Upper lobe of left lung (tissue), 6 donors: ENCODE measurements around the gene PLG. TPM values are rescaled to one million over a fixed set of nuclear protein-coding genes. Genes with fewer than 3 reads are reported as not detected.
"Not testable (repeated sequence)": the region's sequence is repeated elsewhere in the genome, so short reads cannot be mapped to it uniquely, and the experiment has no call there.

Experiments
- ATAC-seq, 2 donors: fragments of 200-7000 bp; cut with Tn5 transposase; one replicate each; pipeline ENCODE4 v1.9.1; 2022; ENCODE audit warnings: mild to moderate bottlenecking in 2 of 2, moderate library complexity in 2 of 2; ENCODE audit not compliant: low FRiP score in 2 of 2
- DNase-seq, 2 donors: peaks; one replicate each; pipeline ENCODE4 v3.0.0-alpha.2; 2019 to 2020
- H3K27ac ChIP-seq, 4 donors: fragments of 200-600 bp; sonication (generic); one replicate each; pipeline ENCODE4 v1.5.1; 2016 to 2019
- H3K27me3 ChIP-seq, 4 donors: fragments of 200-600 bp; sonication (generic); one replicate each; pipeline ENCODE4 v1.5.1; 2017 to 2019
- H3K36me3 ChIP-seq, 4 donors: fragments of 200-600 bp; sonication (generic); one replicate each; pipeline ENCODE4 v1.5.1; 2016 to 2019
- H3K4me1 ChIP-seq, 4 donors: fragments of 200-600 bp; sonication (generic); one replicate each; pipeline ENCODE4 v1.5.1; 2018 to 2019
- H3K4me3 ChIP-seq, 4 donors: fragments of 200-600 bp; sonication (generic); one replicate each; pipeline ENCODE4 v1.5.1; 2017 to 2019; ENCODE audit warnings: mild to moderate bottlenecking in 2 of 4, moderate library complexity in 1 of 4
- H3K9me3 ChIP-seq, 4 donors: fragments of 200-600 bp; sonication (generic); one replicate each; pipeline ENCODE4 v1.5.1; 2018 to 2019
- CTCF ChIP-seq, 6 experiments: fragments of 450-650 bp in 4 of 6; fragments of 200-600 bp in 2 of 6; sonication (generic) in 2 of 6; IDR thresholded peaks; one replicate each; pipeline ENCODE4 v1.5.1; 2016 to 2019; ENCODE audit warnings: antibody characterized with exemption in 6 of 6
- EP300 ChIP-seq, 4 donors: sonication (generic); formaldehyde crosslinking; IDR thresholded peaks; one replicate each; pipeline ENCODE4 v1.5.1; 2017; ENCODE audit warnings: antibody characterized with exemption in 4 of 4, control low read depth in 2 of 4
- POLR2A ChIP-seq, 4 donors: fragments of 450-650 bp; IDR thresholded peaks; one replicate each; pipeline ENCODE4 v1.5.1; 2016 to 2017; ENCODE audit warnings: antibody characterized with exemption in 4 of 4, mild to moderate bottlenecking in 2 of 4
- POLR2AphosphoS5 ChIP-seq, 2 donors: sonication (generic); formaldehyde crosslinking; IDR thresholded peaks; one replicate each; pipeline ENCODE4 v1.5.1; 2017; ENCODE audit warnings: antibody characterized with exemption in 2 of 2
- WGBS, 2 donors: methylation state at CpG; one replicate each; pipeline ENCODE4 v1.1.5; 2017 to 2018; 5-methylcytosine and 5-hydroxymethylcytosine counted together
- total RNA-seq, 6 donors: library from RNA; depleted of rRNA in 4 of 6; stranded (reverse); fragments of >200 nt in 4 of 6; gene quantifications; one replicate each; pipeline versions ENCODE4 v1.1.0 to v1.2.1, GENCODE V29; 2016 to 2021
- donor health status: DM: no; HTN: no; CAD: no; lungs with moderate emphysema.
- donor health status: DM: no; HTN: yes; CAD: no; lungs with severe emphysema.

Gene PLG
- total RNA-seq, 6 donors from 2014 or later: 0.71 to 0.89 TPM; not detected in 4

GRCh38 chr6:160679402-160679769 lies 22.7 kb upstream of the PLG start:
- no peak overlapping the region for H3K27ac ChIP-seq
- 11 to 12% methylated on average over 13 to 14 of the region's 14 CpGs for WGBS, 2 donors
- peak overlapping the region in 3 of 4 donors; percentile 6 to 30 (median 20) for H3K4me3 ChIP-seq
- H3K4me1 ChIP-seq: no peaks in the 10 kb centered on the region
- DNase-seq: no peak
- H3K9me3 ChIP-seq: no peaks in the 10 kb centered on the region
- peak in 1 of 2 donors; percentile 39 for ATAC-seq
- H3K27me3 ChIP-seq: peaks cover 0 to 6% (median 0%) of the 10 kb centered on the region in 4 donors
- no peaks in the 10 kb centered on the region for H3K36me3 ChIP-seq
- TF ChIP-seq POLR2AphosphoS5 (IDR thresholded peaks at IDR 0.05): no peak
- TF ChIP-seq POLR2A (IDR thresholded peaks at IDR 0.05): no peak
- no peak for TF ChIP-seq EP300 (IDR thresholded peaks at IDR 0.05)
- TF ChIP-seq CTCF (IDR thresholded peaks at IDR 0.05): no peak

- not testable (repeated sequence) for H3K4me1 ChIP-seq, H3K27ac ChIP-seq, H3K9me3 ChIP-seq, H3K4me3 ChIP-seq, H3K36me3 ChIP-seq, H3K27me3 ChIP-seq, ATAC-seq
- WGBS, 2 donors: 88 to 95% methylated on average over 24 to 26 of the region's 32 CpGs
- peak in 1 of 2 donors; percentile 40 for DNase-seq
Observed at GRCh38 chr6:160685101-160685761, 16.8 kb upstream of the PLG start.

- no peaks in the 10 kb centered on the region for H3K9me3 ChIP-seq
- ATAC-seq (no peak), DNase-seq (no peak)
- H3K27ac ChIP-seq: no peak overlapping the region
- TF ChIP-seq POLR2A (IDR thresholded peaks at IDR 0.05): no peak
- no peak for TF ChIP-seq CTCF (IDR thresholded peaks at IDR 0.05)
- TF ChIP-seq EP300 (IDR thresholded peaks at IDR 0.05): no peak
- TF ChIP-seq POLR2AphosphoS5 (IDR thresholded peaks at IDR 0.05): no peak
- H3K4me1 ChIP-seq: no peaks in the 10 kb centered on the region
- H3K27me3 ChIP-seq: no peaks in the 10 kb centered on the region
- WGBS, 2 donors: 76 to 92% methylated on average over 5 of the region's 5 CpGs
- H3K4me3 ChIP-seq: no peak overlapping the region
- no peaks in the 10 kb centered on the region for H3K36me3 ChIP-seq
Observed at GRCh38 chr6:160685762-160686450, 16.1 kb upstream of the PLG start.

GRCh38 chr6:160690458-160690857 lies 11.6 kb upstream of the PLG start:
- H3K27ac ChIP-seq: no peak overlapping the region
- TF ChIP-seq CTCF (IDR thresholded peaks at IDR 0.05): no peak
- TF ChIP-seq POLR2AphosphoS5 (IDR thresholded peaks at IDR 0.05): no peak
- TF ChIP-seq POLR2A (IDR thresholded peaks at IDR 0.05): no peak
- no peak for TF ChIP-seq EP300 (IDR thresholded peaks at IDR 0.05)
- WGBS, 2 donors: 67 to 88% methylated on average over 2 to 9 of the region's 9 CpGs

GRCh38 chr6:160691617-160692016 lies 10.4 kb upstream of the PLG start:
- Histone ChIP-seq H3K4me1 (no peaks in the 10 kb centered on the region), H3K9me3 (no peaks in the 10 kb centered on the region), H3K36me3 (no peaks in the 10 kb centered on the region), H3K27me3 (no peaks in the 10 kb centered on the region), H3K4me3 (no peak overlapping the region), H3K27ac (no peak overlapping the region)
- 69 to 90% methylated on average over 5 of the region's 5 CpGs for WGBS, 2 donors
- ATAC-seq: no peak
- no peak for DNase-seq
- TF ChIP-seq CTCF (IDR thresholded peaks at IDR 0.05) (no peak), POLR2AphosphoS5 (IDR thresholded peaks at IDR 0.05) (no peak), EP300 (IDR thresholded peaks at IDR 0.05) (no peak), POLR2A (IDR thresholded peaks at IDR 0.05) (no peak)

More at GRCh38 chr6:160690458-160690857, 11.6 kb upstream of the PLG start:
- ATAC-seq: no peak
- H3K4me1 ChIP-seq: no peaks in the 10 kb centered on the region
- H3K4me3 ChIP-seq: no peak overlapping the region
- peak in 1 of 2 donors; percentile 61 for DNase-seq
- no peaks in the 10 kb centered on the region for H3K36me3 ChIP-seq
- no peaks in the 10 kb centered on the region for H3K27me3 ChIP-seq
- no peaks in the 10 kb centered on the region for H3K9me3 ChIP-seq
